Mucosa of stomach (tissue), 1 donor: Measurements from ENCODE around the gene PPY.
"Not testable (repeated sequence)": the region's sequence is repeated elsewhere in the genome, so short reads cannot be mapped to it uniquely, and the experiment has no call there.

Experiments used
- H3K27me3 ChIP-seq: one replicate; pipeline ENCODE4 v1.7.0; 2013; ENCODE audit warnings: mild to moderate bottlenecking, low read length; ENCODE audit not compliant: control insufficient read depth, insufficient read depth
- H3K36me3 ChIP-seq: one replicate; pipeline ENCODE4 v1.7.0; 2013; ENCODE audit warnings: low read length; ENCODE audit not compliant: control insufficient read depth, insufficient read depth
- H3K4me1 ChIP-seq: one replicate; pipeline ENCODE4 v1.7.0; 2013; ENCODE audit warnings: mild to moderate bottlenecking, low read length; ENCODE audit not compliant: control insufficient read depth, insufficient read depth
- H3K4me3 ChIP-seq: one replicate; pipeline ENCODE4 v1.7.0; 2013; ENCODE audit warnings: low read length
- H3K9ac ChIP-seq: one replicate; pipeline ENCODE4 v1.7.0; 2013; ENCODE audit warnings: mild to moderate bottlenecking, low read length, moderate library complexity
- H3K9me3 ChIP-seq: one replicate; pipeline ENCODE4 v1.7.0; 2013; ENCODE audit warnings: mild to moderate bottlenecking, low read length, moderate library complexity; ENCODE audit not compliant: control insufficient read depth
- donor health status: Pancreatic carcinoma.

The PPY gene

DNA sequence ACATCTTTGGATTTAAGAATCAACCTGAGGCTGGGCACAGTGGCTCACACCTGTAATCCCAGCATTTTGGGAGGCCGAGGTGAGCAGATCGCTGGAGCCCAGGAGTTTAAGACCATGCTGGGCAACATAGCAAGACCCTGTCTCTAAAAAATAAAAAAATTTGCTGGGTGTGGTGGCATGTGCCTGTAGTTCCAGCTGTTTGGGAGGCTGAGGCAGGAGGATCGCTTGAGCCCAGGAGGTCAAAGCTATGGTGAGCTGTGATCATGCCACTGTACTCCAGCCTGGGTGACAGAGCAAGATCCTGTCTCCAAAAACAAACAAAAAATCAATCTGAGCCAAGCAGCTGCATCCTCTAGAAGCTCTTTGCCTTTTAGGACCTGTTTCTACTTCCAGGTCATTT is 2.8 kb downstream of the PPY start:
- not testable (repeated sequence) for H3K9me3 ChIP-seq, H3K36me3 ChIP-seq, H3K9ac ChIP-seq, H3K4me3 ChIP-seq, H3K4me1 ChIP-seq
- peaks cover 23% of the 10 kb centered on the region for H3K27me3 ChIP-seq

DNA sequence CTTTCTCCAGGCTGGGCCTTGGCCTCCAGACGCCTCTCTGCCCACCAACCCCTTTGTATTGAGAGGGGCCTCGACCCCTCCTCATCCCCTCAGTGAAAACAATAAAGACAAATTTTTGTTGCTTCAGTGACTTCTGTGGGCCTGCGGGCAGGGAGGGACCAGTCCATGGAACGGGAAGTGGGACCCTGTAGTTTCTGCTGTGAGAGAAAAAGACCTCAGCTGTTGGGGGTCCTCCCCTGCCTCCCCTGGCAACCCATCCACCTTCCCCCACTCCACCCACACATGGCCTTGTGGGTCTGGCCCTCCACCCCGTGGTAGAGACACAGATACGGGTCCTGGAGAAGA is 3.5 kb downstream of the PPY start:
- no peak overlapping the region for H3K4me3 ChIP-seq
- H3K9ac ChIP-seq: no peak overlapping the region
- no peaks in the 10 kb centered on the region for H3K36me3 ChIP-seq
- peaks cover 4% of the 10 kb centered on the region for H3K4me1 ChIP-seq
- H3K9me3 ChIP-seq: no peaks in the 10 kb centered on the region
- H3K27me3 ChIP-seq: peaks cover 25% of the 10 kb centered on the region

DNA sequence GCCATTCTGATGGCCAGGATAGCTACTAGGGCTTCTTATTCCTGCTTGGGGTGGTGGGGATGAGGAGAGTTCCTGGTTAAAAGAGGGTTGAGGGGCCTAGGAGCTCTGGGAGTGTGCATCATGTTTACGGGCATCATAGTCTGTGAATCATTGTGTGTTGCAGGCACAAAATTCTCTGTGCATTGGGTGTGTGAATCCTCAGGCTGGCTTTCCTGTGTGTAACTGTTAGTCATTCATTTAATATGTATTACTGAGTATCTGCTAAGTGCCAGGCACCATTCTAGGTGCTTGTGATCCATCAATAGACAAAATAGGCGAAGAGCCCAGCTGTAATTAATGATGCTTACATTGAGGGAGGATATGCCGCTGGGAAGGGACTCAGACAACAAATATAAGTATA is 5.8 kb downstream of the PPY start:
- H3K4me3 ChIP-seq: no peak overlapping the region
- peaks cover 33% of the 10 kb centered on the region for H3K27me3 ChIP-seq
- H3K9ac ChIP-seq: no peak overlapping the region
- no peaks in the 10 kb centered on the region for H3K36me3 ChIP-seq
- H3K4me1 ChIP-seq: peaks cover 4% of the 10 kb centered on the region
- H3K9me3 ChIP-seq: no peaks in the 10 kb centered on the region

DNA sequence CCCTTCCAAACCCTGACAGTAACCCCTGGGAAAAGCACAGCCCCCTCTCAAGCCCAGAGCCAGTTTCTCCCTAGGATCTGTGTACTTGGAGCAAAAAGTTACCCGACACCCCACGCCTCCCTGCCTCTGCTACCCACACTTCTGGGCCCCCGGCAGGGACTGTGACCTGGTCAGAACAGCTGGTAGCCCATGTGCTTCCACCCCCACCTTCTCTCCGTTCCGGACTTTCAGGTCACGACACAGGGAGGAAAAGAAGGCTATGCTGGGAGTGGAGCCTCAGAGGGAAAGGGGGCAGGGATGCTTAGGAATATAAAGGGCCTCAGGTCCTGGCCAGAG is 6.4 kb downstream of the PPY start:
- H3K36me3 ChIP-seq: no peaks in the 10 kb centered on the region
- peaks cover 10% of the 10 kb centered on the region for H3K4me1 ChIP-seq
- no peak overlapping the region for H3K4me3 ChIP-seq
- H3K9me3 ChIP-seq: no peaks in the 10 kb centered on the region
- no peak overlapping the region for H3K9ac ChIP-seq
- H3K27me3 ChIP-seq: peaks cover 33% of the 10 kb centered on the region

DNA sequence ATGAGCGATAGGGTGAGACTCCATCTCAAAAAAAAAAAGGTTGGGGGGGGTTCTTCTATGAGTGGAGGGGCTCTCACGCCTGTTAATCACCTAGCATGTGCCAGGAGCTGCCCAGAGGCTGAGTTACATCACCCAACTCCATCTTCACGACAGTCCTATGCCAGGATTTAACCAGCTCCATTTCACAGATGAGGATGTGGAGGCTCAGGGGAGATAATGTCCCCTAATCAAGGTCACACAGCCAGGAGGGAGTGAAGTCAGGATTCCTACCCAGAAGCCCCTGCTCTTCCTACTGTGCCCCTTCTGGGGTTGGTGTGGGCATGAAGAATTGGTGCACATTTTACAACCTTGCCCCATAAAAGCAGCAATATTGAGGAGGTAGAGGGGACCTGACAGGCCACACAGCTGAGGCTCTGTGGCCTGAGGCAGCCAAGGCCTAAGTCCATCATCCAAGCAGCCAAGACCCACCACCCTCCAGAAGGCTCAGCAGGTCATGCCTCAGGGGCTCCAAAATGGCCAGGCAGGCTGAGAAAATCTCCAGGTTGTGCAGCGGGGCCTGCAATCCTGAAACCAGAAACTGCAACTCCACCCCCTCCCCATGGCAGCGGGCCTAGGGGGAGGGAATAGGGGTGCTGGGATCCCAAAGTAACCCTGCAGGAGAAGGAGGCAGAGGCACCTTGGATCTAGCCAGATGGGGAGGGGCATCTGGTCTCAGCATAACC is 6.9 kb downstream of the PPY start:
- H3K9me3 ChIP-seq: no peaks in the 10 kb centered on the region
- H3K36me3 ChIP-seq: no peaks in the 10 kb centered on the region
- peaks cover 33% of the 10 kb centered on the region for H3K27me3 ChIP-seq
- H3K4me3 ChIP-seq: no peak overlapping the region
- H3K9ac ChIP-seq: no peak overlapping the region
- H3K4me1 ChIP-seq: peaks cover 12% of the 10 kb centered on the region

DNA sequence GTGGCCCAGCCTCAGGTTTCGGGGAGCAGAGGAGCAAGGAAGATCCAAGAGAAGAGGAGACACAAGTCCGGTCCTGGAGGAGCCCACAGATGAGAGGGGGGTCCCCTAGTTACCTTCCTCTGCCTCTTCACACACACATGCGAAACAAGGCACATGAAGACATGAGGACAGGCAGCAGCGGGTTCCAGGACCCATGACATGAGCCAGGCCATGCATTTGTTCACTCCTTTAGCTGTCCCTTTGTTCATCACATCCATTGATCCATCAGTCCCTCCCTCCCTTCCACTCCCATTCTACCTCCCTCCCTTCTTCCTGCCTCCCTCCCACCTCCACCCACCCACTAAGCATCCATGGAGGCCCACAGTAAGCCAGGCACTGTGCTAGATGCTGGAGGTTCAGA is 9.4 kb downstream of the PPY start:
- H3K9ac ChIP-seq: no peak overlapping the region
- no peaks in the 10 kb centered on the region for H3K9me3 ChIP-seq
- H3K4me1 ChIP-seq: peaks cover 10% of the 10 kb centered on the region
- no peaks in the 10 kb centered on the region for H3K36me3 ChIP-seq
- H3K4me3 ChIP-seq: no peak overlapping the region
- H3K27me3 ChIP-seq: peaks cover 19% of the 10 kb centered on the region

DNA sequence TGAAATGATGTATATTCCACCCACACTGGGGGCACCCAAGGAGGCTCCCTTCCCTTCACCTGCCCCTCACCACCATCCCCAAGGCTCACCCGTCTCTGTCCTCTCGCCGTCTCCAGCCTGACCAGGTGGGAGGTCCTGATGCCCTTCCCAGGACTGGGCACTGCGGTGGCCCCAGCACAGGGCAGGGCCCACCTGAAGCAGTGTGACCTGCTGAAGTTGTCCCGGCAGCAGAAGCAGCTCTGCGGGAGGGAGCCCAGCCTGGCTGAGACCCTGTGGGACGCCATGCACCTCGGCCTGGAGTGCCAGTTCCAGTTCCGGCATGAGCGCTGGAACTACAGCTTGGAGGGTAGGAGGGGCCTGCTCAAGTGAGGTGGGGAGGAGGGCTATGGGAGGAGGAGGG is 9.9 kb downstream of the PPY start:
- H3K9ac ChIP-seq: no peak overlapping the region
- H3K9me3 ChIP-seq: no peaks in the 10 kb centered on the region
- H3K36me3 ChIP-seq: no peaks in the 10 kb centered on the region
- H3K4me3 ChIP-seq: no peak overlapping the region
- H3K4me1 ChIP-seq: peaks cover 9% of the 10 kb centered on the region
- peaks cover 20% of the 10 kb centered on the region for H3K27me3 ChIP-seq

DNA sequence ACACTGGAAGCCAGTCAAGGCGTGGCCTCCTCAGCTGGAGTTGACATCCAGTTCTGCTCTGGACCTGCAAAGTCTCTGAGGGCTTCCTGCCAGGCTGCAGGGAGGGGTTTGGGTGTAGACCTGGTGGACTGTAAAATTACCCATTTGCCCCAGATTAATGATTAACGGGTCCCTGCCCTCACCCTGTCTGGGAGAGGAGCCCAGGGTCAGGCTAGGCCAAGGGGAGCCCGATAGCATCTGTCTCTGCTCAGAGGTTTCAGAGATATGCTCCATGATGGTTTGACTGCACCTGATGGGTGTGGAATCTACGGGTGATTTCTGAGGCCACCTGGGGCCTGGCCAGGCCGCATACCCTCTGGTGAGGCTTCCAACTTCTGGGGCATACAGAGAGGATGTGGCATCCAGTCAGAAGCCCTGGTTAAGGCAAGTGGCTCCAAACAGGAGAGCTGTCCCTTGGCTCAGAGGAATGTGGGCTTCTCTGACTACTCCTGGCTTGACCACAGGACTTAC is 11.2 kb downstream of the PPY start:
- Histone ChIP-seq H3K4me1 (peaks cover 15% of the 10 kb centered on the region), H3K36me3 (no peaks in the 10 kb centered on the region), H3K9me3 (no peaks in the 10 kb centered on the region), H3K9ac (no peak overlapping the region), H3K4me3 (no peak overlapping the region), H3K27me3 (peaks cover 30% of the 10 kb centered on the region)

DNA sequence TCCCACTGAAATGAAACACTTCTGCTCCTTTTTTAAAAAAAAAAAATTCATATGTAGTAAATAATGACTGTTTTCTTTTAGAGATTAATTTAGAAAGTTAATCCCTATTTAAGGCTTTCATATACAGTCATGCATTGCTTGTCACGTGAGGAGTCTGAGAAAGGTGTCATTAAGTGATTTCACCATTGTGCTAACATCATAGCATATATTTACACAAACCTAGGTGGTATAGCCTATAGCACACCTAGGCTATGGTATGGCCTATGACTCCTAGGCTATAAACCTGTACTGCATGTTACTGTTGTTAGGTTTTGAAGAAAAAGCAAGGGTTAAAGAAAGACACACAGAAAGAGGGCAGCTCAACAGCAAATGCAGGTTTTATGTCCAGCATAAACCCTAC is 13.7 kb downstream of the PPY start:
- Histone ChIP-seq H3K4me1 (peaks cover 15% of the 10 kb centered on the region), H3K36me3 (no peaks in the 10 kb centered on the region), H3K27me3 (peaks cover 43% of the 10 kb centered on the region), H3K9me3 (no peaks in the 10 kb centered on the region), H3K9ac (no peak overlapping the region), H3K4me3 (no peak overlapping the region)

DNA sequence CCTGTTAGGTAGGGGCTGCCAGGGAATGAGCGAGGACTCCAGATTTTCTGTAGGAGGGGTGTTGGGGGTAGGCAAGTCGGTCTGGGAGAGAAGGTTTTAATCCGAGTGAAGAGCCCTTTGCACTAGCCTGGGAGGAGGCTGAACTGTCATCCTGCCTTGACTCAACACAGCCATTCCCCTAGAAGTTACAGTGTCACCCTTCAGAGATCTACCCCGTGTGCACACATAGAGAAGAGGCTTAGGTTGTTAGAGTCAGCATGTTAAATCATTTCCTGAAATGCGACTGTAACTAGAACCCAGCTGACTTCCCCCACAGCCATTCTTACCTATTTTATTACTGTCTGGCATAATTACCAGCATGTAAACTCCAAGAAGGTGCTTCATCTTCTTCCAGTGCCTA is 14.3 kb downstream of the PPY start:
- H3K4me3 ChIP-seq, H3K9me3 ChIP-seq, H3K36me3 ChIP-seq, H3K9ac ChIP-seq: not testable (repeated sequence)
- Histone ChIP-seq H3K4me1 (peaks cover 15% of the 10 kb centered on the region), H3K27me3 (peaks cover 49% of the 10 kb centered on the region)

DNA sequence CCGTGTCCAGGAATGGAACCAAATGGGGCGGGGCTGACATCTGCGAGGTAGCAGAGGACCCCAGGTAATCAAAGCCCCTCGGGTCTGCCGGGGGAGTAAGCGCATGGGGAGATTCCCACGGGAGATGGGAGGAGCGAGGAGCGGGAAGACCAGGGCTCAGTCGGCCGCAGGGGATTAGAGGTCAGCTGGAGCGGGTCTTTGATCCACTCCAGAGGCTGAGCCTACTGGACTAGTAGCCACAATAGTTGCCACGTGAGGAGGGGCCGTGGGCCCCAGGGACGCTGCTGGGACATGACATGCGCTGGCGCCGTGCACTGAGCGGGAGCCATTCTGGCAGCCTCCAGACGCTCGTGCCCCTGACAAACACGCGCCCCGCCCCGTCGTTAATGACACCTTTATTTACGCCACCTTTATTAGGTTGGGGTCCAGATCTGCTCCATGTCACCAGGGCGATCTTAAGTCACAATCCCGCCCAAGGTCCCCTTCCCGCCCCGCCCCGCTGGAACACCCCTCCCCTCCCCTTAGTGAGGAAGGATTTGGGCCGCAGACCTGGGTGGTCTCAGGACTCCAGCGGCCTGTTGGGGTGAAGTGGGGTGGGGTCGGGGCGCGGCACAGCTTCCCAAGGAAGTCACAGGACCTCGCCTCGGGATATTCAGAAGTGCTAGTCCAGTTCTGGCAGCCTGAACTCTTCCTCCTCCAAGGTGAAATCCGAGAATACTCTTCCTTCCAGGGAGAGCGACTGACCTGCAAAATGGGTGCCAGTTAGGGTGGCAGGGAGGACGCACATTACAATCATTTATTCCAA is 15.0 kb downstream of the PPY start:
- H3K27me3 ChIP-seq: peaks cover 44% of the 10 kb centered on the region
- no peak overlapping the region for H3K4me3 ChIP-seq
- H3K9ac ChIP-seq: no peak overlapping the region

DNA sequence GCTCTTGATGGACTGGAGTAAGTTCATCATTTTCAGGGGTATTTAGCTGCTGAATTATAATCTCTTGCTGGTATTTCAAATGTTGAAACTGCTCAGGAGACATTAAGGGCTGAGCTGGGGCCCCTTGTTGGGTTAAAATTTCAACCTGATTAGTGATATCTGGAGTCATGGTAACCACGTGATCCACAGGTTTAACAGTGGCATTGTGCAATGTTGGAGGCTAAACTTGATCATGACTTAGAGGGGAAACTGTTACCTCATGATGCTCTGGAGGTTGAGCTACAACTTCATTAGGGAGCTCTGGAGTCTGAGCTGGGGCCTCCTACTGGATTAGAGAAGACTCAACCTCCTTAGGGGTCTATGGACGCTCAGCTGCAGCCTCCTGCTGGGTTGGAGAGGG is 17.7 kb downstream of the PPY start:
- H3K27me3 ChIP-seq: peaks cover 54% of the 10 kb centered on the region

More for the DNA sequence above, 15.0 kb downstream of the PPY start:
- no peaks in the 10 kb centered on the region for H3K9me3 ChIP-seq
- H3K36me3 ChIP-seq: no peaks in the 10 kb centered on the region
- peaks cover 15% of the 10 kb centered on the region for H3K4me1 ChIP-seq

More for the DNA sequence above, 17.7 kb downstream of the PPY start:
- peaks cover 6% of the 10 kb centered on the region for H3K4me1 ChIP-seq
- no peak overlapping the region for H3K4me3 ChIP-seq
- H3K36me3 ChIP-seq: no peaks in the 10 kb centered on the region
- H3K9me3 ChIP-seq: no peaks in the 10 kb centered on the region
- no peak overlapping the region for H3K9ac ChIP-seq
